K562 (cell line): ENCODE data around the gene ZNF816. TPM values are rescaled to one million over a fixed set of nuclear protein-coding genes. Genes with fewer than 3 reads are reported as not detected.

Experiments used
- CBFA2T3 ChIP-seq: fragments of 450-650 bp; IDR thresholded peaks from 2 replicates; pipeline ENCODE4 v1.6.1; 2017
- CC2D1A ChIP-seq: fragments of 450-650 bp; IDR thresholded peaks from 2 replicates; pipeline ENCODE4 v1.6.1; 2017; ENCODE audit warnings: mild to moderate bottlenecking
- FOXA3 ChIP-seq, 2 experiments: fragments of 450-650 bp in 1 of 2; sonication (generic) in 1 of 2; formaldehyde crosslinking; IDR thresholded peaks in 1 of 2; conservative IDR thresholded peaks in 1 of 2; 2 replicates each; pipeline versions ENCODE4 v1.4.0 to v1.8.0; 2020 to 2022; ENCODE audit warnings: mild to moderate bottlenecking in 2 of 2, missing genetic modification reagents in 1 of 2
- FOXP1 ChIP-seq: sonication (generic); formaldehyde crosslinking; IDR thresholded peaks from 2 replicates; pipeline ENCODE4 v1.8.0; 2022; ENCODE audit warnings: mild to moderate bottlenecking, missing genetic modification reagents
- HDAC1 ChIP-seq, 2 experiments: fragments of 450-650 bp; IDR thresholded peaks; 2 replicates each; pipeline ENCODE4 v1.6.1; 2016 to 2017; ENCODE audit warnings: inconsistent platforms in 1 of 2, mild to moderate bottlenecking in 1 of 2, moderate library complexity in 1 of 2
- HNRNPLL ChIP-seq: fragments of 200-400 bp; formaldehyde crosslinking; IDR thresholded peaks from 2 replicates; pipeline ENCODE4 v1.6.1; 2017; ENCODE audit warnings: low read length, low read depth, mild to moderate bottlenecking; ENCODE audit not compliant: poor library complexity, severe bottlenecking
- KAT2B ChIP-seq: IDR thresholded peaks from one replicate; pipeline ENCODE4 v1.6.1; 2012; ENCODE audit warnings: low read depth, mild to moderate bottlenecking, control low read depth, inconsistent platforms, low read length, moderate library complexity
- L3MBTL2 ChIP-seq: fragments of 450-650 bp; IDR thresholded peaks from 2 replicates; pipeline ENCODE4 v1.6.1; 2016; ENCODE audit warnings: mild to moderate bottlenecking, moderate library complexity
- LARP7 ChIP-seq: fragments of 450-650 bp; IDR thresholded peaks from 2 replicates; pipeline ENCODE4 v1.6.1; 2016
- MEF2D ChIP-seq: conservative IDR thresholded peaks from 2 replicates; pipeline ENCODE4 v1.6.1; 2016; ENCODE audit warnings: low read depth, missing genetic modification characterization, missing compliant biosample characterization
- NFATC3 ChIP-seq: fragments of 450-650 bp; IDR thresholded peaks from 2 replicates; pipeline ENCODE4 v1.6.1; 2017; ENCODE audit warnings: mild to moderate bottlenecking
- NR2F6 ChIP-seq: fragments of 450-650 bp; formaldehyde crosslinking; IDR thresholded peaks from 2 replicates; pipeline ENCODE4 v1.4.0; 2020; ENCODE audit warnings: mild to moderate bottlenecking
- POLR2G ChIP-seq: fragments of 200-400 bp; formaldehyde crosslinking; IDR thresholded peaks from 2 replicates; pipeline ENCODE4 v1.6.1; 2017; ENCODE audit warnings: low read depth, mild to moderate bottlenecking, antibody characterized with exemption, low read length, moderate library complexity
- PTTG1 ChIP-seq: fragments of 450-650 bp; IDR thresholded peaks from 2 replicates; pipeline ENCODE4 v1.6.1; 2016; ENCODE audit warnings: low read depth, mild to moderate bottlenecking, missing genetic modification characterization, missing compliant biosample characterization
- RCOR1 ChIP-seq, 2 experiments: IDR thresholded peaks; 2 replicates each; pipeline ENCODE4 v1.6.1; 2012; ENCODE audit warnings: low read depth in 2 of 2, low read length in 2 of 2, borderline replicate concordance in 1 of 2, improper control_type of control experiment in 1 of 2
- SLC30A9 ChIP-seq: fragments of 250-450 bp; sonication (Bioruptor Pico); IDR thresholded peaks from 2 replicates; pipeline ENCODE4 v1.8.0; 2022; ENCODE audit warnings: mild to moderate bottlenecking, moderate library complexity
- TAF7 ChIP-seq: fragments of 450-650 bp; IDR thresholded peaks from 2 replicates; pipeline ENCODE4 v1.6.1; 2016; ENCODE audit warnings: missing genetic modification characterization, missing compliant biosample characterization
- ZBTB17 ChIP-seq: fragments of 450-650 bp; formaldehyde crosslinking; IDR thresholded peaks from 2 replicates; pipeline ENCODE4 v1.4.0; 2020; ENCODE audit warnings: mild to moderate bottlenecking
- ZNF174 ChIP-seq: fragments of 250-450 bp; sonication (Bioruptor Pico); IDR thresholded peaks from 2 replicates; pipeline ENCODE4 v1.4.0; 2020; ENCODE audit warnings: mild to moderate bottlenecking
- ZNF766 ChIP-seq: fragments of 200-800 bp; sonication (Bioruptor generic); conservative IDR thresholded peaks from 2 replicates; pipeline ENCODE4 v1.6.1; 2016; ENCODE audit warnings: missing genetic modification characterization, missing compliant biosample characterization
- ZSCAN29 ChIP-seq: fragments of 450-650 bp; IDR thresholded peaks from 2 replicates; pipeline ENCODE4 v1.6.1; 2017
- polyA plus RNA-seq, 8 experiments: library from polyadenylated mRNA; depleted of rRNA in 4 of 8; stranded (reverse) in 5 of 8; unstranded in 3 of 8; fragments of >200 nt; fragmentation: Nextera tagmentation in 2 of 8; fragmentation: Illumina TruSeq in 1 of 8; extraction: Ambion mirVana in 2 of 8; extraction: Trizol in 1 of 8; gene quantifications; 2 replicates each; pipeline versions ENCODE4 v1.2.1 to v1.2.3, GENCODE V29; 2011 to 2014; ENCODE audit warnings: inconsistent platforms in 1 of 8, missing spikeins in 1 of 8
- total RNA-seq, 7 experiments: library from RNA; depleted of rRNA in 6 of 7; stranded (reverse); fragments of >200 nt in 6 of 7; fragmentation: Illumina TruSeq in 2 of 7; extraction: Trizol in 2 of 7; gene quantifications; 2 replicates each; pipeline versions ENCODE4 v1.2.1 to v1.2.3, GENCODE V29; 2011 to 2021; ENCODE audit warnings: low replicate concordance in 1 of 7
- TF ChIP-seq, protein P1 (sequence below): sonication (generic); formaldehyde crosslinking; IDR thresholded peaks from 2 replicates; pipeline ENCODE4 v1.9.0; 2022; ENCODE audit warnings: mild to moderate bottlenecking, missing genetic modification reagents
- TF ChIP-seq, protein P2 (sequence below): fragments of 250-450 bp; sonication (Bioruptor Pico); IDR thresholded peaks from 2 replicates; pipeline ENCODE4 v1.8.0; 2021; ENCODE audit warnings: borderline replicate concordance, mild to moderate bottlenecking, moderate library complexity; ENCODE audit not compliant: poor library complexity, severe bottlenecking
- TF ChIP-seq, protein P3 (sequence below), 2 experiments: IDR thresholded peaks; 2 replicates each; pipeline ENCODE4 v1.6.1; 2011; ENCODE audit warnings: borderline replicate concordance in 1 of 2, control low read depth in 1 of 2, low read depth in 1 of 2, low read length in 1 of 2, mild to moderate bottlenecking in 1 of 2, mixed read lengths in 1 of 2, moderate library complexity in 1 of 2; ENCODE audit not compliant: insufficient read depth in 1 of 2, insufficient read length in 1 of 2, poor library complexity in 1 of 2, severe bottlenecking in 1 of 2; ENCODE audit errors: extremely low read depth in 1 of 2
- TF ChIP-seq, protein P4 (sequence below), 2 experiments: fragments of 450-650 bp; conservative IDR thresholded peaks; 2 replicates each; pipeline ENCODE4 v1.6.1; 2017; ENCODE audit warnings: mild to moderate bottlenecking in 2 of 2, moderate library complexity in 2 of 2

ZNF816 gene
- total and polyA plus RNA-seq, 9 of the 15 experiments (the other 6 are each of a cell fraction or from before 2014, with no cell fraction given) = 8.6 to 23.4 (median 13.0) TPM

GRCh38 chr19:52941941-52942385, 20.7 kb downstream of the ZNF816 start (continued):
- TF ChIP-seq CBFA2T3 (no peak), HNRNPLL (peak; percentile 34), ZNF766 (no peak), KAT2B (no peak), POLR2G (no peak), SLC30A9 (CRISPR knock-in tag) (no peak), CC2D1A (no peak), FOXP1 (CRISPR knock-in tag) (no peak), HDAC1 (IDR thresholded peaks at IDR 0.05) (no peak), FOXA3 (CRISPR knock-in tag; conservative IDR thresholded peaks at IDR 0.05 in 1 of 2, IDR thresholded peaks at IDR 0.05 in 1 of 2) (no peak), PTTG1 (no peak), ZBTB17 (no peak), ZSCAN29 (no peak), TAF7 (tag) (no peak), LARP7 (no peak), MEF2D (no peak), RCOR1 (IDR thresholded peaks at IDR 0.05; ENCODE audit: borderline replicate concordance in 1 of 2, low read depth in 2 of 2, low read length in 2 of 2) (no peak), ZNF174 (CRISPR knock-in tag) (no peak), L3MBTL2 (peak; percentile 51; the same call in 1 of the 2 replicates), NFATC3 (no peak), NR2F6 (CRISPR knock-in tag) (no peak)
- TF ChIP-seq, protein P1, sequence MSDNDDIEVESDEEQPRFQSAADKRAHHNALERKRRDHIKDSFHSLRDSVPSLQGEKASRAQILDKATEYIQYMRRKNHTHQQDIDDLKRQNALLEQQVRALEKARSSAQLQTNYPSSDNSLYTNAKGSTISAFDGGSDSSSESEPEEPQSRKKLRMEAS (CRISPR knock-in tag) = peak; percentile 69; the same call in 1 of the 2 replicates
- TF ChIP-seq, protein P2, sequence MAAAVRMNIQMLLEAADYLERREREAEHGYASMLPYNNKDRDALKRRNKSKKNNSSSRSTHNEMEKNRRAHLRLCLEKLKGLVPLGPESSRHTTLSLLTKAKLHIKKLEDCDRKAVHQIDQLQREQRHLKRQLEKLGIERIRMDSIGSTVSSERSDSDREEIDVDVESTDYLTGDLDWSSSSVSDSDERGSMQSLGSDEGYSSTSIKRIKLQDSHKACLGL = no peak
- TF ChIP-seq, protein P3, sequence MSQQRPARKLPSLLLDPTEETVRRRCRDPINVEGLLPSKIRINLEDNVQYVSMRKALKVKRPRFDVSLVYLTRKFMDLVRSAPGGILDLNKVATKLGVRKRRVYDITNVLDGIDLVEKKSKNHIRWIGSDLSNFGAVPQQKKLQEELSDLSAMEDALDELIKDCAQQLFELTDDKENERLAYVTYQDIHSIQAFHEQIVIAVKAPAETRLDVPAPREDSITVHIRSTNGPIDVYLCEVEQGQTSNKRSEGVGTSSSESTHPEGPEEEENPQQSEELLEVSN (IDR thresholded peaks at IDR 0.05; ENCODE audit: borderline replicate concordance in 1 of 2, extremely low read depth in 1 of 2, insufficient read depth in 1 of 2, insufficient read length in 1 of 2, low read depth in 1 of 2, low read length in 1 of 2, poor library complexity in 1 of 2, severe bottlenecking in 1 of 2) = peak; percentile 51 to 90
- TF ChIP-seq, protein P4, sequence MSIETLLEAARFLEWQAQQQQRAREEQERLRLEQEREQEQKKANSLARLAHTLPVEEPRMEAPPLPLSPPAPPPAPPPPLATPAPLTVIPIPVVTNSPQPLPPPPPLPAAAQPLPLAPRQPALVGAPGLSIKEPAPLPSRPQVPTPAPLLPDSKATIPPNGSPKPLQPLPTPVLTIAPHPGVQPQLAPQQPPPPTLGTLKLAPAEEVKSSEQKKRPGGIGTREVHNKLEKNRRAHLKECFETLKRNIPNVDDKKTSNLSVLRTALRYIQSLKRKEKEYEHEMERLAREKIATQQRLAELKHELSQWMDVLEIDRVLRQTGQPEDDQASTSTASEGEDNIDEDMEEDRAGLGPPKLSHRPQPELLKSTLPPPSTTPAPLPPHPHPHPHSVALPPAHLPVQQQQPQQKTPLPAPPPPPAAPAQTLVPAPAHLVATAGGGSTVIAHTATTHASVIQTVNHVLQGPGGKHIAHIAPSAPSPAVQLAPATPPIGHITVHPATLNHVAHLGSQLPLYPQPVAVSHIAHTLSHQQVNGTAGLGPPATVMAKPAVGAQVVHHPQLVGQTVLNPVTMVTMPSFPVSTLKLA (conservative IDR thresholded peaks at IDR 0.05) = 0 out of 4 replicates have a peak, but pooled peaks of 1 of the 2 experiments have one; percentile 7
